ENCODE results near the gene SLC35D2.
"Not testable (repeated sequence)": the region's sequence is repeated elsewhere in the genome, so short reads cannot be mapped to it uniquely, and the experiment has no call there.

The SLC35D2 gene

DNA sequence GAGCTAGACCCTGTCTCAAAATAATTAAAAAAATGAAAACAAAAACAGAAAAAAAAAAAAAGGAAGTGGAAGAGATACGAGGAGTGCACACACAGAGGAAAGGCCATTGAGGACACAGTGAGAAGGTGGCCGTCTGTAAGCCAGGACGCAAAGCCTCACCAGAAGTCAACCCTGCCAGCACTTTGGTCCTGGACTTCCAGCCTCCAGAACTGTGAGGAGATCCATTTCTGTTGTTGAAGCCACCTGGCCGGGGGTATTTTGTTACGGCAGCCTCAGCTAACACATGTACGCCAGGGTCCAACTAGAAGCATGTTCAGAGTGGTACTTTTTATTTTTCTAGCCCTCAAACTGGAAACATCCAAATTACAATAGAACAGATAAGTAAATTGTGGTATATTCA, 21.8 kb downstream of the SLC35D2 start:
- TF ChIP-seq CTCF (IDR thresholded peaks at IDR 0.05; ENCODE audit: control extremely low read depth, extremely low read depth, low read depth, missing control alignments), result no peak
- no peak for DNase-seq (ENCODE audit: extremely low spot score)
- CTCF ChIA-PET, result no interaction called here
- POLR2A ChIA-PET, result no interaction called here

DNA sequence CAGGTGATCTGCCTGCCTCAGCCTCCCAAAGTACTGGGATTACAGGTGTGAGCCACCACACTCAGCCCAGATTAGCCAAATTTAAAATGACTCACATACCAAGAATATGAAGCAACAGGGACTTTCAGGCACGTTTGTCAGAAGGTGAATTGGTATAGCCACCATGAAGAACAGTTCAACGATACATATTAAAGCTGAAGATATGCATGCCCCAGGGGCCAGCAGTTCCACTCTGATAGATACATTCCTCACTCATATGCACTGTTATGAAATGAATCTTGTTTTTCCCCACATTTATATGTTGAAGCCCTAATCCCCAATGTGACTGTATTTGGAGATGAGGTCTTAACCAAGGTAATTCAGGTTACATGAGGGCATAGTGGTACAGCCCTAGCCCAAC, 22.5 kb downstream of the SLC35D2 start:
- ChIA-PET CTCF (no interaction called here), POLR2A (no interaction called here)
- TF ChIP-seq CTCF (IDR thresholded peaks at IDR 0.05; ENCODE audit: control extremely low read depth, extremely low read depth, low read depth, missing control alignments), result no peak
- DNase-seq (ENCODE audit: extremely low spot score), result no peak

DNA sequence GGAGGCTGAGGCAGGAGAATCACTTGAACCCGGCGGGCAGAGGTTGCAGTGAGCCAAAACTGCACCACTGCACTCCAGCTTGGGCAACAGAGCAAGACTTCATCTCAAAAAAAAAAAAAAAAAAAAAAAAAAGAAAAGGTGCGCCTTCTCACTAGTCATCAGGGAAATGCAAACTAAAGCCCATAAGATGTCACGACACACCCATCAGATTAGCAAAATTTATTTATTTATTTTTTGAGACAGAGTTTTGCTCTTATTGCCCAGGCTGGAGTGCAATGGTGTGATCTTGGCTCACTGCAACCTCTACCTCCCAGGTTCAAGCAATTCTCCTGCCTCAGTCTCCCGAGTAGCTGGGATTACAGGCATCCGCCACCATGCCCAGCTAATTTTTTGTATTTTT, 23.0 kb downstream of the SLC35D2 start:
- POLR2A ChIA-PET; CTCF ChIA-PET; DNase-seq (ENCODE audit: extremely low spot score): not testable (repeated sequence)

- POLR2A ChIA-PET, result no interaction called here
- CTCF ChIA-PET, result interaction anchor here (1.1 to 1.3 kb wide), 2 partner anchors 23 to 32 kb away, joined by 3 read pairs; no protein-coding TSS in a partner anchor
- TF ChIP-seq CTCF (IDR thresholded peaks at IDR 0.05; ENCODE audit: control extremely low read depth, extremely low read depth, low read depth, missing control alignments), result no peak
- no peak for DNase-seq (ENCODE audit: extremely low spot score)
Observed at GRCh38 chr9:96350866-96351265, 32.6 kb downstream of the SLC35D2 start.

GRCh38 chr9:96348261-96348660, 35.2 kb downstream of the SLC35D2 start:
- no peak for TF ChIP-seq CTCF (IDR thresholded peaks at IDR 0.05; ENCODE audit: control extremely low read depth, extremely low read depth, low read depth, missing control alignments)
- DNase-seq (ENCODE audit: extremely low spot score), result no peak
- POLR2A ChIA-PET, result no interaction called here
- CTCF ChIA-PET, result interaction anchor here (0.9 to 2.1 kb wide), 3 partner anchors 20 to 31 kb away, joined by 3 to 5 read pairs (median 5); no protein-coding TSS in a partner anchor

GRCh38 chr9:96345551-96345950, 38.0 kb downstream of the SLC35D2 start:
- DNase-seq (ENCODE audit: extremely low spot score), result no peak
- POLR2A ChIA-PET, result no interaction called here
- no peak for TF ChIP-seq CTCF (IDR thresholded peaks at IDR 0.05; ENCODE audit: control extremely low read depth, extremely low read depth, low read depth, missing control alignments)
- CTCF ChIA-PET, result no interaction called here

GRCh38 chr9:96344458-96345180, 38.9 kb downstream of the SLC35D2 start:
- ChIA-PET CTCF (no interaction called here), POLR2A (no interaction called here)
- no peak for DNase-seq (ENCODE audit: extremely low spot score)
- no peak for TF ChIP-seq CTCF (IDR thresholded peaks at IDR 0.05; ENCODE audit: control extremely low read depth, extremely low read depth, low read depth, missing control alignments)
